Kidney epithelial cell (primary cell): ENCODE measurements around the gene SV2B. TPM values are rescaled to one million over a fixed set of nuclear protein-coding genes. Genes with fewer than 3 reads are reported as not detected.

Experiments used
- DNase-seq: peaks from one replicate; pipeline ENCODE4 v3.0.0-alpha.2; 2010; ENCODE audit warnings: low read depth
- H3K27me3 ChIP-seq: 2 replicates; pipeline ENCODE4 v1.6.0; 2011; ENCODE audit warnings: low read length; ENCODE audit not compliant: control insufficient read depth, insufficient read depth
- H3K36me3 ChIP-seq: 2 replicates; pipeline ENCODE4 v1.5.1; 2011; ENCODE audit warnings: low read length; ENCODE audit not compliant: control insufficient read depth, insufficient read depth
- H3K4me3 ChIP-seq: 2 replicates; pipeline ENCODE4 v1.5.1; 2011; ENCODE audit warnings: low read depth, mild to moderate bottlenecking, control low read depth, low read length
- CTCF ChIP-seq: IDR thresholded peaks from 2 replicates; pipeline ENCODE4 v1.5.1; 2011; ENCODE audit warnings: mild to moderate bottlenecking, moderate library complexity, low read length, control low read depth, inconsistent platforms; ENCODE audit not compliant: insufficient read depth, poor library complexity, severe bottlenecking
- total RNA-seq: library from RNA; depleted of rRNA; stranded (reverse); fragments of >200 nt; gene quantifications from 2 replicates; pipeline ENCODE4 v1.2.3, GENCODE V29; 2015

The SV2B gene
- total RNA-seq, 1 donor from 2014 or later: 1.8 TPM

GRCh38 chr15:91117375-91117774 lies 17.3 kb downstream of the SV2B start:
- no peak for DNase-seq
- Histone ChIP-seq H3K36me3 (no peaks in the 10 kb centered on the region), H3K27me3 (no peaks in the 10 kb centered on the region), H3K4me3 (no peak overlapping the region)
- TF ChIP-seq CTCF: no peak

- Histone ChIP-seq H3K36me3 (no peaks in the 10 kb centered on the region), H3K27me3 (no peaks in the 10 kb centered on the region), H3K4me3 (no peak overlapping the region)
- no peak for TF ChIP-seq CTCF
- DNase-seq: no peak
These were observed 18.9 kb downstream of the SV2B start for GRCh38 chr15:91118817-91119590.

GRCh38 chr15:91122296-91122695 lies 22.2 kb downstream of the SV2B start:
- no peak for TF ChIP-seq CTCF
- DNase-seq: no peak
- no peaks in the 10 kb centered on the region for H3K36me3 ChIP-seq

GRCh38 chr15:91124132-91124531 lies 24.1 kb downstream of the SV2B start:
- no peak overlapping the region for H3K4me3 ChIP-seq
- TF ChIP-seq CTCF: no peak
- H3K27me3 ChIP-seq: no peaks in the 10 kb centered on the region
- no peak for DNase-seq
- no peaks in the 10 kb centered on the region for H3K36me3 ChIP-seq

More at GRCh38 chr15:91122296-91122695, 22.2 kb downstream of the SV2B start:
- H3K4me3 ChIP-seq: no peak overlapping the region
- H3K27me3 ChIP-seq: no peaks in the 10 kb centered on the region

- TF ChIP-seq CTCF: no peak
- no peak for DNase-seq
- H3K36me3 ChIP-seq: no peaks in the 10 kb centered on the region
- H3K27me3 ChIP-seq: no peaks in the 10 kb centered on the region
- no peak overlapping the region for H3K4me3 ChIP-seq
These were observed 25.1 kb downstream of the SV2B start for GRCh38 chr15:91125162-91125561.

GRCh38 chr15:91126080-91126479 lies 26.0 kb downstream of the SV2B start:
- no peak for TF ChIP-seq CTCF
- H3K27me3 ChIP-seq: no peaks in the 10 kb centered on the region
- no peak for DNase-seq
- no peak overlapping the region for H3K4me3 ChIP-seq
- H3K36me3 ChIP-seq: no peaks in the 10 kb centered on the region
